Glutamatergic neuron (in vitro differentiated cells): ENCODE results near the gene HS3ST2. TPM values are rescaled to one million over a fixed set of nuclear protein-coding genes. Genes with fewer than 3 reads are reported as not detected.
"Not testable (repeated sequence)": the region's sequence is repeated elsewhere in the genome, so short reads cannot be mapped to it uniquely, and the experiment has no call there.

Experiments
- DNase-seq: peaks from one replicate; pipeline ENCODE4 v3.0.0; 2022
- H3K27ac Mint-ChIP-seq: one replicate; pipeline ENCODE4 v1.8.0; 2020; ENCODE audit warnings: mild to moderate bottlenecking, mixed read lengths, inconsistent platforms; ENCODE audit not compliant: unreplicated experiment
- H3K27me3 Mint-ChIP-seq: one replicate; pipeline ENCODE4 v1.8.0; 2020; ENCODE audit warnings: mild to moderate bottlenecking, moderate library complexity, mixed read lengths, inconsistent platforms; ENCODE audit not compliant: unreplicated experiment
- H3K36me3 Mint-ChIP-seq: one replicate; pipeline ENCODE4 v1.8.0; 2020; ENCODE audit warnings: mild to moderate bottlenecking, mixed read lengths, inconsistent platforms; ENCODE audit not compliant: unreplicated experiment
- H3K4me1 Mint-ChIP-seq: one replicate; pipeline ENCODE4 v1.8.0; 2020; ENCODE audit warnings: mild to moderate bottlenecking, low read depth, mixed read lengths, inconsistent platforms; ENCODE audit not compliant: unreplicated experiment
- H3K4me3 Mint-ChIP-seq: one replicate; pipeline ENCODE4 v1.8.0; 2020; ENCODE audit warnings: mild to moderate bottlenecking, mixed read lengths, inconsistent platforms; ENCODE audit not compliant: unreplicated experiment
- H3K9me3 Mint-ChIP-seq: one replicate; pipeline ENCODE4 v1.8.0; 2020; ENCODE audit warnings: mild to moderate bottlenecking, moderate library complexity, mixed read lengths, inconsistent platforms; ENCODE audit not compliant: unreplicated experiment
- CTCF ChIP-seq: fragments of 200-600 bp; sonication (generic); IDR thresholded peaks from one replicate; pipeline ENCODE4 v1.5.0; 2021; ENCODE audit not compliant: partially characterized antibody, unreplicated experiment
- total RNA-seq: library from RNA; stranded (reverse); fragmentation: NEBNext Ultra II Directional; extraction: Animal tissue kit (Norgen Biotek cat#: 25700); gene quantifications from one replicate; pipeline ENCODE4 v1.2.1, GENCODE V29; 2021; ENCODE audit not compliant: unreplicated experiment

The HS3ST2 gene
- total RNA-seq, 1 donor from 2014 or later, result 32.5 TPM

- Mint-ChIP-seq H3K9me3 (peaks cover 1% of the 10 kb centered on the region), H3K4me1 (peaks cover 2% of the 10 kb centered on the region), H3K27me3 (peaks cover 9% of the 10 kb centered on the region), H3K36me3 (peaks cover 11% of the 10 kb centered on the region), H3K4me3 (peak overlapping the region; percentile 93), H3K27ac (no peak overlapping the region)
- DNase-seq, result no peak
- no peak for TF ChIP-seq CTCF
These were observed 2.5 kb downstream of the HS3ST2 start for GRCh38 chr16:22816475-22816874.

DNA sequence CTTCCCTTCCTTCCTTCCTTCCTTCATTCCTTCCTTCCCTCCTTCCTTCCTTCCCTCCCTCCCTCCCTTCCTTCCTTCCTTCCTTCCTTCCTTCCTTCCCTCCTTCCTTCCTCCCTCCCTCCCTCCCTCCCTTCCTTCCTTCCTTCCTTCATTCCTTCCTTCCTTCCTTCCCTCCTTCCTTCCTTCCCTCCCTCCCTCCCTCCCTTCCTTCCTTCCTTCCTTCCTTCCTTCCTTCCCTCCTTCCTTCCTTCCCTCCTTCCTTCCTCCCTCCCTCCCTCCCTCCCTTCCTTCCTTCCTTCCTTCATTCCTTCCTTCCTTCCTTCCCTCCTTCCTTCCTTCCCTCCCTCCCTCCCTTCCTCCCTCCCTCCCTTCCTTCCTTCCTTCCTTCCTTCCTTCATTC lies 4.8 kb downstream of the HS3ST2 start:
- not testable (repeated sequence) for H3K9me3 Mint-ChIP-seq, H3K27ac Mint-ChIP-seq, DNase-seq, H3K4me1 Mint-ChIP-seq, H3K4me3 Mint-ChIP-seq, H3K27me3 Mint-ChIP-seq
- H3K36me3 Mint-ChIP-seq, result peaks cover 11% of the 10 kb centered on the region

DNA sequence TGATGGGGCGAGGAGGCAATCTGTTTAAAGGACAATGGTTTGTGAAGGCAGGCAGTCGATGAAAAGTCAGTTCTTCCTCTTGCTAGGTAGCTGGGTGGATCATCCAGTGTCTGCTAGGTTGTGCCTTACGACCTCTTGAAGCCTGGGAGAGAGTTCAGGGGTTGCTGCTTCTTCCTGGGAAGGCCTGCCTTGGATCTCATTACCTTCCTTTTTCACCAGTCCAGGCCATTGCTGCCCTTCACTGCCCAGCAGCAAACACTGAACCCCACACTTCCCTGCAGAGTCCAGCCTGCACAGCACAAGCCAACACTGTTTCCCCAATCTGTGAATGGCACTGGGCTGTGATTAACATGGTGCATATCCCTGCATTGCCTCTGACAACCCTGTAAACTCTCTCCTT lies 24.7 kb downstream of the HS3ST2 start:
- DNase-seq, result no peak
- peaks cover 2% of the 10 kb centered on the region for H3K27me3 Mint-ChIP-seq

GRCh38 chr16:22842031-22842430 lies 28.1 kb downstream of the HS3ST2 start:
- H3K4me3 Mint-ChIP-seq, H3K4me1 Mint-ChIP-seq, H3K36me3 Mint-ChIP-seq, H3K27me3 Mint-ChIP-seq, H3K9me3 Mint-ChIP-seq, DNase-seq, H3K27ac Mint-ChIP-seq: not testable (repeated sequence)

More for the DNA sequence above, 24.7 kb downstream of the HS3ST2 start:
- H3K9me3 Mint-ChIP-seq, result peaks cover 5% of the 10 kb centered on the region
- no peaks in the 10 kb centered on the region for H3K4me1 Mint-ChIP-seq
- H3K36me3 Mint-ChIP-seq, result no peaks in the 10 kb centered on the region
- no peak overlapping the region for H3K4me3 Mint-ChIP-seq
- H3K27ac Mint-ChIP-seq, result no peak overlapping the region
- no peak for TF ChIP-seq CTCF

GRCh38 chr16:22843122-22843521 lies 29.2 kb downstream of the HS3ST2 start:
- H3K4me1 Mint-ChIP-seq, result peaks cover 3% of the 10 kb centered on the region
- H3K27me3 Mint-ChIP-seq, result peaks cover 2% of the 10 kb centered on the region
- H3K36me3 Mint-ChIP-seq, result peaks cover 4% of the 10 kb centered on the region
- no peak for DNase-seq
- no peak overlapping the region for H3K27ac Mint-ChIP-seq
- H3K4me3 Mint-ChIP-seq, result no peak overlapping the region
- TF ChIP-seq CTCF, result no peak
- peaks cover 5% of the 10 kb centered on the region for H3K9me3 Mint-ChIP-seq

- no peak for TF ChIP-seq CTCF
- peaks cover 4% of the 10 kb centered on the region for H3K36me3 Mint-ChIP-seq
- H3K27me3 Mint-ChIP-seq, result peaks cover 2% of the 10 kb centered on the region
- H3K4me3 Mint-ChIP-seq, result no peak overlapping the region
- peaks cover 5% of the 10 kb centered on the region for H3K9me3 Mint-ChIP-seq
- H3K4me1 Mint-ChIP-seq, result peaks cover 3% of the 10 kb centered on the region
- H3K27ac Mint-ChIP-seq, result no peak overlapping the region
- DNase-seq, result no peak
These were observed 29.9 kb downstream of the HS3ST2 start for GRCh38 chr16:22843856-22844255.
